Measurements from ENCODE around the gene DLG2. TPM values are rescaled to one million over a fixed set of nuclear protein-coding genes. Genes with fewer than 3 reads are reported as not detected.

Gene DLG2
- total and polyA plus RNA-seq, 2 of the 8 experiments (the other 6 are each of a cell fraction or from before 2014, with no cell fraction given): 1.7 to 14.3 TPM

GRCh38 chr11:84549217-84549616 is 1077.9 kb downstream of the DLG2 start:
- DNase-seq (ENCODE audit: low read depth in 1 of 2, low spot score in 2 of 2) (no peak), FAIRE-seq (no peak)
- H3K4me2 ChIP-seq (ENCODE audit: insufficient read depth in 1 of 2, low read depth in 2 of 2, low read length in 2 of 2): no peak overlapping the region
- no peak overlapping the region for H3K14ac ChIP-seq (ENCODE audit: insufficient read length)
- no peaks in the 10 kb centered on the region for H3K9me3 ChIP-seq (ENCODE audit: insufficient read depth in 2 of 2, low read depth in 1 of 2, low read length in 1 of 2)
- H3K23me2 ChIP-seq (ENCODE audit: low read depth, low read length): no peaks in the 10 kb centered on the region
- ChIA-PET CTCF (ENCODE audit: partially characterized antibody) (interaction anchor here (0.6 to 2.2 kb wide), 6 partner anchors 9 to 164 kb away, joined by 3 to 16 read pairs (median 6); no protein-coding TSS in a partner anchor), POLR2A (ENCODE audit: partially characterized antibody) (no interaction called here)
- no peak overlapping the region for H3K23ac ChIP-seq (ENCODE audit: insufficient read length)
- H3K4ac ChIP-seq (replicated peaks; ENCODE audit: insufficient read length, low read depth, low read length): no peak overlapping the region
- no peaks in the 10 kb centered on the region for H3K36me3 ChIP-seq (ENCODE audit: control insufficient read depth in 2 of 4, insufficient read depth in 4 of 4, low read length in 3 of 4)
- no peak overlapping the region for H2AK5ac ChIP-seq (ENCODE audit: low read depth, low read length)
- H3K79me2 ChIP-seq (ENCODE audit: control insufficient read depth in 1 of 2, insufficient read depth in 2 of 2, low read length in 2 of 2): no peaks in the 10 kb centered on the region
- peaks cover 0 to 3% (median 1%) of the 10 kb centered on the region in 4 experiments; a peak in 3 of 7 replicates for H3K4me1 ChIP-seq (replicated peaks in 1 of 4; ENCODE audit: control insufficient read depth in 3 of 4, insufficient read depth in 4 of 4, low read length in 3 of 4)
- no peak overlapping the region for H2BK12ac ChIP-seq (ENCODE audit: low read depth, low read length)
- no peak overlapping the region for H2BK5ac ChIP-seq (ENCODE audit: low read depth, low read length)
- H3K56ac ChIP-seq (replicated peaks; ENCODE audit: insufficient read length, low read depth, low read length): no peak overlapping the region
- no peak overlapping the region for H2BK120ac ChIP-seq (replicated peaks; ENCODE audit: low read depth, low read length)
- no peak overlapping the region for H2BK20ac ChIP-seq (ENCODE audit: low read length)
- no peak overlapping the region for H4K8ac ChIP-seq (ENCODE audit: extremely low read depth, insufficient read depth, low read length)
- H3K4me3 ChIP-seq (ENCODE audit: extremely low read depth in 1 of 4, insufficient read depth in 2 of 4, low read depth in 3 of 4, low read length in 4 of 4): no peak overlapping the region
- no peaks in the 10 kb centered on the region for H4K20me1 ChIP-seq (replicated peaks in 1 of 2; ENCODE audit: control insufficient read depth in 1 of 2, insufficient read depth in 2 of 2, low read length in 2 of 2)
- H3K27ac ChIP-seq (ENCODE audit: low read depth, low read length): no peak overlapping the region
- H2AFZ ChIP-seq (ENCODE audit: low read length): no peak overlapping the region
- no peaks in the 10 kb centered on the region for H3K79me1 ChIP-seq (ENCODE audit: low read depth, low read length)
- no peak overlapping the region; the same call in 1 of the 2 replicates for H2BK15ac ChIP-seq (ENCODE audit: low read length)
- TF ChIP-seq TAF7 (optimal IDR thresholded peaks at IDR 0.05; ENCODE audit: borderline replicate concordance, low read depth, low read length) (no peak), ZNF274 (IDR thresholded peaks at IDR 0.05; ENCODE audit: borderline replicate concordance, extremely low read depth, low read length) (no peak), RBBP5 (IDR thresholded peaks at IDR 0.05; ENCODE audit: borderline replicate concordance, low read depth, low read length) (no peak), TAF1 (IDR thresholded peaks at IDR 0.05; ENCODE audit: low read depth, low read length) (no peak), YY1 (IDR thresholded peaks at IDR 0.05; ENCODE audit: low read depth, low read length) (no peak), ATF2 (IDR thresholded peaks at IDR 0.05; ENCODE audit: low read length) (no peak), CREB1 (IDR thresholded peaks at IDR 0.05) (no peak)
- H4K91ac ChIP-seq (replicated peaks; ENCODE audit: insufficient read length, low read length): no peak overlapping the region
- no peak overlapping the region for H3K18ac ChIP-seq (ENCODE audit: extremely low read depth, low read length)
- H4K5ac ChIP-seq (ENCODE audit: insufficient read length, low read depth, low read length): no peak overlapping the region
- H3K27me3 ChIP-seq (replicated peaks in 1 of 4; ENCODE audit: control insufficient read depth in 3 of 4, extremely low read depth in 1 of 4, insufficient read depth in 3 of 4, low read length in 3 of 4): no peaks in the 10 kb centered on the region
- no peak overlapping the region for H3K9ac ChIP-seq (replicated peaks in 1 of 4; ENCODE audit: extremely low read depth in 1 of 4, low read depth in 3 of 4, low read length in 3 of 4)
- WGBS, 2 experiments (ENCODE audit: extremely low coverage in 1 of 2, insufficient coverage in 1 of 2, insufficient read length in 1 of 2, insufficient replicate concordance in 2 of 2, low coverage in 1 of 2, low lambda C conversion rate in 2 of 2, missing lambda C conversion rate in 1 of 2): 93% methylated on average over 3 of the region's 3 CpGs; no CpG with 5 or more reads in 1 of the 2 experiments
